Epithelial cell of esophagus (primary cell): ENCODE measurements around the gene ARHGEF39.

Source experiments
- DNase-seq: peaks from one replicate; pipeline ENCODE4 v3.0.0; 2010; ENCODE audit warnings: low read depth
- H3K4me3 ChIP-seq: 2 replicates; pipeline ENCODE4 v1.5.1; 2011; ENCODE audit warnings: mild to moderate bottlenecking, low read length, control low read depth
- TF ChIP-seq, protein P1 (sequence below): IDR thresholded peaks from 2 replicates; pipeline ENCODE4 v1.5.1; 2011; ENCODE audit warnings: low read depth, mild to moderate bottlenecking, low read length, control low read depth, inconsistent platforms; ENCODE audit not compliant: insufficient read depth; ENCODE audit errors: missing control alignments

Gene ARHGEF39

DNA sequence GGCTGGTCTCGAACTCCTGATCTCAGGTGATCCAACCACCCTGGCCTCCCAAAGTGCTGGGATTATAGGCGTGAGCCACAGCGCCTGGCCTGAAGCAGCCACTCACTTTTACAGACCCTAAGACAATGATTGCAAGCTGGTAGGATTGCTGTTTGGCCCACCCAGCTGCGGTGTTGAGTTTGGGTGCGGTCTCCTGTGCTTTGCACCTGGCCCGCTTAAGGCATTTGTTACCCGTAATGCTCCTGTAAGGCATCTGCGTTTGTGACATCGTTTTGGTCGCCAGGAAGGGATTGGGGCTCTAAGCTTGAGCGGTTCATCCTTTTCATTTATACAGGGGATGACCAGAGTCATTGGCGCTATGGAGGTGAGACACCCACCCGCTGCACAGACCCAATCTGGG is 10.2 kb upstream of the ARHGEF39 start:
- peak overlapping the region; percentile 33 for H3K4me3 ChIP-seq
- TF ChIP-seq, protein P1, sequence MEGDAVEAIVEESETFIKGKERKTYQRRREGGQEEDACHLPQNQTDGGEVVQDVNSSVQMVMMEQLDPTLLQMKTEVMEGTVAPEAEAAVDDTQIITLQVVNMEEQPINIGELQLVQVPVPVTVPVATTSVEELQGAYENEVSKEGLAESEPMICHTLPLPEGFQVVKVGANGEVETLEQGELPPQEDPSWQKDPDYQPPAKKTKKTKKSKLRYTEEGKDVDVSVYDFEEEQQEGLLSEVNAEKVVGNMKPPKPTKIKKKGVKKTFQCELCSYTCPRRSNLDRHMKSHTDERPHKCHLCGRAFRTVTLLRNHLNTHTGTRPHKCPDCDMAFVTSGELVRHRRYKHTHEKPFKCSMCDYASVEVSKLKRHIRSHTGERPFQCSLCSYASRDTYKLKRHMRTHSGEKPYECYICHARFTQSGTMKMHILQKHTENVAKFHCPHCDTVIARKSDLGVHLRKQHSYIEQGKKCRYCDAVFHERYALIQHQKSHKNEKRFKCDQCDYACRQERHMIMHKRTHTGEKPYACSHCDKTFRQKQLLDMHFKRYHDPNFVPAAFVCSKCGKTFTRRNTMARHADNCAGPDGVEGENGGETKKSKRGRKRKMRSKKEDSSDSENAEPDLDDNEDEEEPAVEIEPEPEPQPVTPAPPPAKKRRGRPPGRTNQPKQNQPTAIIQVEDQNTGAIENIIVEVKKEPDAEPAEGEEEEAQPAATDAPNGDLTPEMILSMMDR = no peak

DNA sequence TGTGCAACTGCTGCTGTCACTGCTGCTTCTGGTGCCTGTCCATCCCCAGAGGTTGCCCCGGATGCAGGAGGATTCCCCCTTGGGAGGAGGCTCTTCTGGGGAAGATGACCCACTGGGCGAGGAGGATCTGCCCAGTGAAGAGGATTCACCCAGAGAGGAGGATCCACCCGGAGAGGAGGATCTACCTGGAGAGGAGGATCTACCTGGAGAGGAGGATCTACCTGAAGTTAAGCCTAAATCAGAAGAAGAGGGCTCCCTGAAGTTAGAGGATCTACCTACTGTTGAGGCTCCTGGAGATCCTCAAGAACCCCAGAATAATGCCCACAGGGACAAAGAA is 9.0 kb upstream of the ARHGEF39 start:
- TF ChIP-seq, protein P1 = no peak
- no peak overlapping the region for H3K4me3 ChIP-seq
- no peak for DNase-seq

More for the DNA sequence above, 10.2 kb upstream of the ARHGEF39 start:
- no peak for DNase-seq

DNA sequence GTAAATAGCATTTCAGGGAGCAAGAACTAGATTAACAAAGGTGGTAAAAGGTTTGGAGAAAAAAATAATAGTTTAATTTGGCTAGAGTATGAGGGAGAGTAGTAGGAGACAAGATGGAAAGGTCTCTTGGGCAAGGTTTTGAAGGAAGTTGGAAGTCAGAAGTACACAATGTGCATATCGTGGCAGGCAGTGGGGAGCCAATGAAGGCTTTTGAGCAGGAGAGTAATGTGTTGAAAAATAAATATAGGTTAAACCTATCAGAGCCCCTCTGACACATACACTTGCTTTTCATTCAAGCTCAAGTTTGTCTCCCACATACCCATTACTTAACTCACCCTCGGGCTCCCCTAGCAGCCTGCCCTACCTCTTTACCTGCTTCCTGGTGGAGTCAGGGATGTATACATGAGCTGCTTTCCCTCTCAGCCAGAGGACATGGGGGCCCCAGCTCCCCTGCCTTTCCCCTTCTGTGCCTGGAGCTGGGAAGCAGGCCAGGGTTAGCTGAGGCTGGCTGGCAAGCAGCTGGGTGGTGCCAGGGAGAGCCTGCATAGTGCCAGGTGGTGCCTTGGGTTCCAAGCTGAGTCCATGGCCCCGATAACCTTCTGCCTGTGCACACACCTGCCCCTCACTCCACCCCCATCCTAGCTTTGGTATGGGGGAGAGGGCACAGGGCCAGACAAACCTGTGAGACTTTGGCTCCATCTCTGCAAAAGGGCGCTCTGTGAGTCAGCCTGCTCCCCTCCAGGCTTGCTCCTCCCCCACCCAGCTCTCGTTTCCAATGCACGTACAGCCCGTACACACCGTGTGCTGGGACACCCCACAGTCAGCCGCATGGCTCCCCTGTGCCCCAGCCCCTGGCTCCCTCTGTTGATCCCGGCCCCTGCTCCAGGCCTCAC is 8.4 kb upstream of the ARHGEF39 start, which contains the start of gene CA9:
Gene CA9, plus strand, starts transcription at position 797 of the 893 bp plus-strand sequence. Its CDS starts 32 bp downstream, at position 829.
- TF ChIP-seq, protein P1 = no peak
- DNase-seq = peak; percentile 68
- no peak within 1 kb of the TSS for H3K4me3 ChIP-seq

DNA sequence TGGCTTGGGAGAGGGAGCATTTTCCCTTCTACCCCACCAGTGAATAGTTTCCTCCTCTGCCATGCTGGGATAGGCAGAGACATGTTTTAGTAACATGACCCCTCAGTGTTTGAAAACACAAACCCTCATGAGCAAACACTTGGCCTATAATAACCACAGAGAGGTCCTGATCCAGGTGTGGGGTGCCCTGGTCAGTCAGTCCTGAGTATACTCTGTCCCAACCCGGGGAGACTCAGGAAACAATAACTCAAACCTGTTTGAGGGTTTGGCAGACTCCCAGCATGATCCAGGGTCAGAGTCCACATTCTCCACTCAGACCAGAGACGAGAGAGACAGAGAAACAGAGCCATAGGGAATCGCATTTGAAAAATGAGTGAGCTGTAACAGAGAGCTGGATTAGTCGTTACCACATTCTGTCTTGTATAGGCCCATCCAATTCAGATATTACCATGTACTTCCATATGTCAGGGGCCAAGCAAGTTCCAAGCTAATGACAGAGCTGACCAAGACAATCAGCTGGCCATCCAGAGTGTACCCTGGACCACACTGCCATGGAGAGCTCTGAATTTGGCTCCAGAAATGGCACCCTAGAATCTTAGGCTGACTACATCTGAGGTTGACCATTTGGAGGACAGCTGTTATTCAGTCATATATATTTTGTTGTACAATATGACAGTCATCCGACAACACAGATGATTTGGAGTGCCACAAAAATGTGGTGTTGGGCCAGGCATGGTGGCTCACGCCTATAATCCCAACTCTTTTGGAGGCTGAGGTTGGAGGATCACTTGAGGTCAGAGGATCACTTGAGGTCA is 4.5 kb upstream of the ARHGEF39 start:
- TF ChIP-seq, protein P1 = no peak
- no peak overlapping the region for H3K4me3 ChIP-seq
- DNase-seq = peak; percentile 64

DNA sequence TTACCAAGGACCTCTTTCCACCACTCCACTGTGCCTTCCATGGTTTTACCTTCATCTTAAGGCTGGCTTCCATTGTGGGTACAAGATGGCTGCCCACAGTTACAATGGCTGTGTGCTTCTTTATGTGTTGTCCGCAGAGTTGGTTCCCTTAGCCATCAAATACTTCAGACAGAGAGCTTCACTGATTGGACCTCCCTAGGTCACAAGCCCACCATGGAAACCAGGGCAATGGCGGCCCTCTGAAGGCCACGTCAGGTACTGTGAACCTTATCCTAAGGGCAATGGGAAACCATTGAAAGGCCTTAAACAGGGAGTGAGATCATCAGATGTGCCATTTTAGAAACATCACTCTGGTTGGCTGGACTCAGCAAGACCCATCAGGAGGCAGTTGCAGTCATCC is 2.9 kb upstream of the ARHGEF39 start:
- TF ChIP-seq, protein P1 = no peak
- DNase-seq = no peak

DNA sequence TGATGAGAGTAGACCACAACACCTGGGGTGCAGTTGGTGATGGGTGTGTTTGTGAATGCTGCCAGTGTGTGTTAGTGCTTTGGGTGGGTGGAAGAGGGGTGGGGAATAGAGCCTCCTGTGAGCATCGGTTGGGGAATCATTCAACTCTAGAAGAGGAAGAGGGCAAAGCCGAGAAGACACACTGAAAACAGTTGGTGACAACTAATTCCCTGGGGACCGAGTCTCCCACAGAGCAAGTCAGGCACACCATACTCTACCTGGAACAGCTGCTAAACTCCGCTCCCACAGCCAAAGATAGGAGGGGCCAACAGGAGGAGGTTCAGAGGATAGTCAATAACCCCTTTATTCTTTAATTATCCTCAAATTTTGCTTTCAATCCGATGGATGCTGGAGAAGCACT is 1.6 kb upstream of the ARHGEF39 start:
- TF ChIP-seq, protein P1 = no peak
- DNase-seq = no peak
- H3K4me3 ChIP-seq = no peak overlapping the region

More for the DNA sequence above, 2.9 kb upstream of the ARHGEF39 start:
- H3K4me3 ChIP-seq = no peak overlapping the region
